ENCODE measurements around the gene FSD1L.
"Not testable (repeated sequence)": the region's sequence is repeated elsewhere in the genome, so short reads cannot be mapped to it uniquely, and the experiment has no call there.

FSD1L gene

DNA sequence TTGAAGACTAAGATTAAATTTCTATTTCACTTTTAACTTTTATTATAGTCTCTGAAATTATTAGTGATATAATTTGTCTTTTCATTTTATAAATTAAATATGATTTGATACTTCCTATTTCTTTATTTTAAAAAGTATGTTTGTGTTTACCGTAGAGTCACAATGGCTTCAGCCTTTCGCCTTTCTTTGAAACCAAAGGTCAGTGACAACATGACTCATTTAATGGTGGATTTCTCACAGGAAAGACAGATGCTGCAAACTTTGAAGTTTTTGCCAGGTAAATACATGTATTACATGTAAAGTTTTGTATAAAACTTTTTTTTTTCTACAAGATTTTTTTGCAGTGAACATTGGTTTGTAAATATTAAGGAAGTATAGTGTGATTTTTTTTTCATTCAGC is 36.4 kb downstream of the FSD1L start:
- no peak for DNase-seq (ENCODE audit: low read depth in 2 of 2)

DNA sequence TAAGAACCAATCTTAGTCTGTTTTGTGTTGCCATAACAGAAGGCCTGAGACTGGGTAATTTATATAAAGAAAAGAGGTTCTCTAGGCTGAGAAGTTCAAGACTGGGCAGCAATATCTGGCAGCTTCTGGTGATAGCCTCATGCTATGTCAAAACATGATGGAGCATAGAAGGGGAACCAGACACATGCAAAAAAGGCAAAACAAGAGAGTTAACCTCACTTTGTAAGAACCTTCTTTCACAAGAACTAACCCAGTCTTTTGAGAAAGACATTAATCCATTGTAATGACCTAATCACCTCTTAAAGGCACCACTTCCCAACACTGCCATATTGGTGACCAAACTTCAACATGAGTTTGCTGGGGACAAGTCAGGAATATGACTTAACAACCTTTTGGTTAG is 37.3 kb downstream of the FSD1L start:
- DNase-seq (ENCODE audit: low read depth in 2 of 2) = no peak

DNA sequence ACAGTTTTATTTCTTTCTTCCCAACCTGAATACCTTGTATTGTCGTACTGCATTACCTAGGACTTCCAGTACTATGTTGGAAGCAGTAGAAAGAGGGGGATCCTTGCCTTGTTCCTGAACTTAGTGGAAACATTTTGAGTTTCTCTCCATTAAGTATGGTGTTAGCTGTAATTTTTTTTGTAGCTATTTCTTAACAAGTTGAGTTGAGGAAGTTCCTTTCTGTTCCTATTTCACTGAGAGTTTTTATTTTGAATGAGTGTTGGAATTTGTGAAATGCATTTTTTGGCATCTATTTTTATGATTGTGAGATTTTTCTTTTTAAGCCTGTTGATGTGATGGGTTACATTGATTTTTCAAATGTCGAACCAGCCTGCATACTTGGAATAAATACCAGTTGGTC is 49.0 kb downstream of the FSD1L start:
- no peak for DNase-seq (ENCODE audit: low read depth in 2 of 2)

DNA sequence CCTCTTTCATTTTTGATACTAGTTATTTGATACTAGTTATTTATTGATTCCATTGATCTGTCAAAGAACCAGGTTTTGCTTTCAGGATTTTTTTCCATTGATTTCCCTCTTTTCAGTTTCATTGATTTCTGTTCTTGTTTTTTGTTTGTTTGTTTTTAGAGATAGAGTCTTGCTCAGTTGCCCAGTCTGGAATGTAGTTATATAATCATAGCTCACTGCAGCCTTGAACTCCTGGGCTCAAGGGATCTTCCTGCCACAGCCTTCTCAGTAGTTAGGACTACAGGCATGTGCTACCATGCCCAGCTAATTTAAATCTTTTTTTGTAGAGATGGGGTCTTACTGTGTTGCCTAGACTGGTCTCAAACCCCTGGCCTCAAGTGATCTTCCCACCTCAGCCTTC is 49.9 kb downstream of the FSD1L start:
- DNase-seq (ENCODE audit: low read depth in 2 of 2) = no peak

DNA sequence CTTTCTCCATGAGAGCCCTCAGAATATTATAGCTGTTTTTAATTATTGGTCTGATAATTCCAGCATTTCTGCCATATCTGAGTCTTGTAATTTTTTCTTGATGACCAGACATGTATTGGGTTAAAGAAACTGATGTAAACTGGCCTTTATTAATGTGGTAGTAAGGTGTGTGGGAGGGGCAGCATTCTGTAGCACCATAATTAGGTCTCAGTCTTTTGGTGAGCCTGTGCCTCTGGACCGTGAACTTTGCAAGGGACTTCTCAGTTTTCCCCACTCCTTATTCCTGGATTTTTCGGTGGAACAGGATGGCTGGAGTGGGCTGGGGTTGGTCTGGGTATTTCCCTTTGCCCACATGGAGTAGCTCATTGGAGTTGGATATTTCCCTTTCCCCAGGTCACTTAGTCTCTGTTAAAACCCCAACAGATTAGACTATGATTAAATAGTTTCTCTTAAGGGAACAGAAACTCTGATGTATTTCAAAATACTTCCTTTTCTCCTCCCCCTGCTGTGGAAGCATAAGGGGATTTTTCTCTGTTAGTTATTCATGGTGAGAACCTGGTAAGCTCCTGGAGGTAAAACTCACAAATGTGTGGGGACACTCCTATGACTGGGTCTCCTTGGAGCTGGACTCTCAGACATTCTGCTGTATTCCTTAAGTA is 52.4 kb downstream of the FSD1L start:
- no peak for DNase-seq (ENCODE audit: low read depth in 2 of 2)

DNA sequence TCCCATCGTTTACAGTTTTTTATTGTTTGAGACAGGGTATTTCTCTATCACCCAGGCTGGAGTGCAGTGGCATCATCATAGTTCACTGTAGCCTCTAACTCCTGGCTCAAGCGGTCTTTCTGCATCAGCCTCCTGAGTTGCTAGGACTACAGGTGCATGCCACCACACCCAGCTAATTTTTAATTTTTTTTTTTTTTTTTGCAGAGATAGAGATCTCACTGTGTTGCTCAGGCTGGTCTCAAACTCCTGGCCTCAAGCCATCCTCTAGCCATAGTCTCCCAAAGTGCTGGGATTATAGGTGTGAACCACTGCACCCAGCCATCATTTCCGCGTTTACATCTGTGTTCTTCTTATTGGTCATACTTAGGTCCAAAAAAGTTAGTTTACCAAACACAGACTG is 53.6 kb downstream of the FSD1L start:
- DNase-seq (ENCODE audit: low read depth in 2 of 2) = no peak

DNA sequence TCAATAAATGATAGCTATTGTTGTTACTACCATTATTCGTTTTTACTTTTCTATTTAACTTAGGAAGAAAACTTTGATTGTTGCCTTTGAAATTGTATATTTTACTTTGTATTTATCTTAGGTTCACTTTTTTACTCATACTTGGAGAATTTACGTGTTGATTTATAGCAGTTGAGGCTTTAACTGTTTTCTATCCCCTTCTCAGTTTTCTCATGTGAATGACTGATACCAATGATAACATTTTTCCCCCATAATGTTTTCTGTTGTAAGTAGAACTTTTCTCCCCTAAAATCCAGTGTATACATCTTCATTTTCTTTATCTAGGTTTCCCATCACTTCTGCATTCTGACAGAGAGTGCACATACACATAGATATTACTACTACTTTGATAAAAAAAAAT is 54.4 kb downstream of the FSD1L start:
- no peak for DNase-seq (ENCODE audit: low read depth in 2 of 2)

DNA sequence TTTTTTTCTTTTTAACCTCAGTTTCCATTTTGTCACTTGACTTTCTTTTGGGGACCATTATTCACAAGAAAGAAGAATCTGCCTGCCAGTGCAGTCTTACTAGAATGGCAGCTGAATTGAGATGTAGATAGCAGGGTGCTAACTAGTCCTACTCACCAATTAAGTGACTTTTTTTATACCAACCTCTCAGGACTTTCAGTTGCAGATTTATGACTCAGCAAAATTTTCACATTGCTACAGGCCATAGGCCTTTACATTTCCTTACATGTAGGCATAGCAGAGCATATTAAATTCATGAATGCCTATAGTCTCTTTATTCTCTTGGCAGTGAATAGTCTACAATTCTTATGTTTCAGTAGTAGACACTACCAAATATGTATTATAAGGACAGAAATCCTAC is 56.0 kb downstream of the FSD1L start:
- DNase-seq (ENCODE audit: low read depth in 2 of 2) = no peak

DNA sequence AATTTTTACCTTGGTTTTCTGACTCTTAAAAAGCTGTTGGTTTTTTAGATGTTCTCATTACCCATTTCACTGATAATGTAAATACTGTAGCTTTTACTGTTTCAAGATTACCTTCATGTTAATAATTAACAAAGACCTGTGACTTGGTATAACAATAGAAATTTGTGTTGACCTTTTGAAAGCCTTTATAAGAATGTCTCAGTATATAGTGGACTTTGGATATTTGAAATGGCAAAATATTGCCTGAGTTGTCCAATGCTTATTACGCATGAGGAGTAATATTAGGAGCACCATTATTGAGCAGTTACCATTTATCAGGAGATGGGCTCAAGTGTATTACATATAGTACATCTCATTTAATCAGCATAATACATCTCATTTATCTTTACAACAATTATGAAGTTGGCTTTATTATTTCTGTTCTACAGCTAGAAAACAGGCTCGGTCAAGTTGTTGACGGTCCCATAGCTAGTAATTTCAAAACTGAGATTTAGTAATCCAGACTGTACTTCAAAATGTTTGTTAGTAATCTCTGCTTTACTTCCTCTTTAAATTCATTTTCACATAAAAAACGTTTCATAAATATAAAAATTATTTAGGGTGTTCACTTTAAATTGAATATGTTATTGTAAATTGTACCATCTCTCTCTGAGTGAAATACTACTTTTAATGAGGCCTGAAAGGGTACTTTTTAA is 59.4 kb downstream of the FSD1L start:
- no peak for DNase-seq (ENCODE audit: low read depth in 2 of 2)

DNA sequence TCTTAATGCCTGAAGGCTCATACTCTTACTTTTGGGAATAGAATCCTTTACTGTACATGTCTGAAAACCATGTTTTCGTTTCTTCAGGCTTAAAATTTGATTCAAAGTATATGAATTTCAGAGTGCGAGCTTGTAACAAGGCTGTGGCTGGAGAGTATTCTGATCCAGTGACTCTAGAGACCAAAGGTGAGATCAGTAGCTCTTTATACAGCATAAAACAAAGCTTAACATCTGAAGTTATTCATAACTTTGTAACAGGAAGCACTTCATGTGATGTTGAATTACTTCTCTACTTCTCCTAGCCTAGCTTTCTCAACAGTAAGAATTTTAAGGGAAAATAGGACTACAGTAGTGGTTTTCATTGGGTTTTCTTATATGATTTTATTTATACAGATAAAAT is 60.7 kb downstream of the FSD1L start:
- DNase-seq (ENCODE audit: low read depth in 2 of 2) = no peak

DNA sequence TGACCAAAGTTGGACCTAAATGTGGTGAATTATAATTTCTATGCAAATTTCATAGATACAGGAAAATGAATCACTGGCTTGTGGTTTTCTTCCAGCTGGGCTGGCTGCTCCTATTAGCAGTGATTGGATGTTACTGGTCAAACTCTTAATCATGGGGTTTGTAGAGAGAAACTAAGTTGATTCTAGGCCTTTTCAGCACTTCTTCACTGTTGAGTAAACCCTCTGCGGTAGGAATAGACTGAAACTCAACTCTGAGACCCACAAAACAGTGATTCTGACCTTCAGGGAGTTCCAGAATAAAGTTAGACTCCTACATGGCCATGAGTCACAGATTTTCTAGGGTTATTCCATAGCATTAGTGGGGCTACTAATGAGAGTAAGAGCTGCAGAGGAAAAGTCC is 62.2 kb downstream of the FSD1L start:
- DNase-seq (ENCODE audit: low read depth in 2 of 2) = peak; percentile 56 to 60

DNA sequence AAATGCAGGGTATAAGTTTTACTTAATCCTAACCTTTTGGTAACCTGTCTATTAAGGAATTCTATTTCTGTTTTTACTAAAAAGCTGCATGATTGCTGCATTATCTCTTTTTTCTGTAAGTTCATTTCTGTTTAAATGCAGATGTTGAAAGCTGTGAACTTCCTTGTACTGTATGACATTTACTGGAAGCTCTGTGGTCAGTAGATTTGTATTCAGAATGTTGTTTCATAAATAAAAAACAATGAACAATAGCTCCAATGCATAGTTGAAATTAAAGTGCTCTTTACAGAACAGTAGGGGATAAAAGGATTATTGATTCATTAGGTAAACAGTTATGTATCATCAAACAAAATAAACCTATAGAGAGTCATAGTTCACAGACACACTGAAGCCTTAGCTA is 63.6 kb downstream of the FSD1L start:
- no peak for DNase-seq (ENCODE audit: low read depth in 2 of 2)

DNA sequence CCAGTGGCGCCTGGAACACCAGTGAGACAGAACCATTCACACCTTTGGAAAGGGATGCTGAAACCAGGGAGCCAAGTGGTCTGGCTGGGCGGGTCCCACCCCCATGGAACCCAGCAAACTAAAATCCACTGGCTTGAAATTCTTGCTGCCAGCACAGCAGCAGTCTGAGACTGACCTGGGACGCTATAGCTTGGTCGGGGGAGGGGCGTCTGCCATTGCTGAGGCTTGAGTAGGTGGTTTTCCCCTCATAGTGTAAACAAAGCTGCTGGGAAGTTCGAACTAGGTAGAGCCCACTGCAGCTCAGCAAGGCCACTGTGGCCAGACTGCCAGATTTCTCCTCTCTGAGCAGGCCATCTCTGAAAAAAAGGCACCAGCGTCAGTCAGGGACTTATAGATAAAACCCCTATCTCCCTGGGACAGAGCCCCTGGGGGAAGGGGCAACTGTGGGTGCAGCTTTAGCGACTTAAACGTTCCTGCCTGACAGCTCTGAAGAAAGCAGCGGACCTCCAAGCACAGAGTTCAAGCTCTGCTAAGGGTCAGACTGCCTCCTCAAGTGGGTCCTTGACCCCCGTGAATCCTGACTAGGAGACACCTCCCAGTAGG is 68.1 kb downstream of the FSD1L start:
- no peak for DNase-seq (ENCODE audit: low read depth in 2 of 2)

DNA sequence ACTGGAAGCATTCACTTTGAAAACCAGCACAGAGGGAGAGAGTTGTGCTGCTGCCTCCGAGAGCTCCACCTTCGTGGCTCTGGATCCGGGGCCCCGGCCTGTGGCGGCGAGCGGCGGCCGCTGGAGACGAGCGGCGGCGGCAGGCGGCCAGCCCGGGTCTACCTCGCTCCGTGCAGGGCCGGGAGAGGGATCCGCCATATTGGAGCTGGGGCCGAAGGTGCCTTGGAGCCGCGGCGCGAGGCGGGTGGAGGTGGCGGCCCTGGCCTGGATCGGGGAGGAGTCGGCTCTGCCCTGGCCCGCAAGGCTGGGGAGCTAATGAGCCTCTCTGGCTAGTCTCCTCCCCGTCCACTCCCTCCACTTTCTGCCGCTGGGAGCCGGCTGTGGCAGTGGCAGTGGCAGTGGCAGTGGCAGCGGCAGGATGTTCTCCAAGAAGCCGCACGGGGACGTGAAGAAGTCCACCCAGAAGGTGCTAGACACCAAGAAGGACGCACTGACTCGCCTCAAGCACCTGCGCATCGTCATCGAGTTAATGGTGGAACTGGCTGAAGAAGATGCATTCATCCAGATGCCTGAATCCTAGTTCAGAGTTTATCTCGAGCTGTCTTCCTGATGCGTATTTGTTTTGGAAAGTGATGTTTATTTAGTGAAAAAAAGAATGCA is 72.0 kb downstream of the FSD1L start:
- DNase-seq (ENCODE audit: low read depth in 2 of 2) = not testable (repeated sequence)

DNA sequence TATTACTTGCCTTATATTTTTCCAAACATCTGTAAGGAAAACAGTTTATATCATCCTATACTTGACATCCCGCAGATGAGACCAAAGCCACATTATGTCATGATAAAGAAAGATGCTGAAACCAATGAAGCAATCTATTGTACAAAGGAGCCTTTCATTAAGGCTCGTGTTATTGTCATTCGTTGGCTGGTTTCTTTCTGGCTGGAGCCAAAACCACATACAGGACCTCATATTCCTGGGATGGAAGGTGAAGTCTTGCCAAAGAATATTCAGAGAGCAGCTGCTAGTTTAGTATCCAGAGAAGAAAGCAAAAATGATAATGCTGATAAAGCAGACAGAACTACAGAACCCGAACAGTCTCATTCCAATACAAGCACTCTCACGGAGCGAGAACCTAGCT is 73.2 kb downstream of the FSD1L start:
- not testable (repeated sequence) for DNase-seq (ENCODE audit: low read depth in 2 of 2)

DNA sequence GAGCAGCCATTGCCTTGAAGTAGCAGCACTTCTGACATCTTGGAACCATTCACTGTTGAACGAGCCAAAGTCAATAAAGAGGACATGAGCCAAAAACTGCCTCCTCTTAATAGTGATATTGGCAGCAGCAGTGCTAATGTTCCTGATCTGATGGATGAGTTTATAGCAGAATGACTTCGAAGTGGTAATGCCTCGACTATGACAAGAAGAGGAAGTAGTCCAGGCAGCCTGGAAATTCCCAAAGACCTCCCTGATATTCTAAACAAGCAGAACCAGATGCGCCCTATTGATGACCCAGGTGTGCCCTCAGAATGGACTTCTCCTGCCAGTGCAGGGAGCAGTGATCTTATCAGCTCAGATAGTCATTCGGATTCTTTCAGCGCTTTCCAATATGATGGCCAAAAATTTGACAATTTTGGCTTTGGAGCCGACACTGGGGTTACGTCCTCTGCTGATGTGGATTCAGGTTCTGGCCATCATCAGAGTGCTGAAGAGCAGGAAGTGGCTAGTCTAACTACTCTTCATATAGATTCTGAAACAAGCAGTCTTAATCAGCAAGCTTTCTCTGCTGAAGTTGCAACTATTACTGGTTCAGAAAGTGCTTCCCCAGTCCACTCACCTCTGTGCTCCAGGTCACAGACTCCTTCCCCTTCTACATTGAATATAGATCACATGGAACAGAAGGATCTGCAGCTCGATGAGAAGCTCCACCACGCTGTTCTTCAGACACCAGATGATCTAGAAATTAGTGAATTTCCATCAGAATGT is 75.0 kb downstream of the FSD1L start:
- not testable (repeated sequence) for DNase-seq (ENCODE audit: low read depth in 2 of 2)

DNA sequence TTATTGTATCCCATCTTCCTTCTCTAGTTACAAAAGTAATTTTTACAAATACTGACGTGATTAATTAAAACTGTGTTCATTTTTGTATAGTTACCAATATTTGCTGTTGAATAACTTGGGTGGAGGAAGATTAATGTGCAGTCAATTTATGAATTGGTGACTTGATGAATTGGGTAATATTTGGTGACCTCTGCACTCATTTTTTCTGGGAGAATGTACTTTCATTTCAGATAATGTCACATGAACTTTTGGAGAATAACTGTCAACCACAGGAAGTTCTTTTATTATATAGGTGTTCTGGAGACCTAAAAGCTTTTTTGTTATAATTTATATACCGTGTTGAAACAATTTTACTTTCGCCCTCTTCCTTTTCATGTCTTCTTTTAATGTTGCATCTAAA is 83.7 kb downstream of the FSD1L start:
- DNase-seq (ENCODE audit: low read depth in 2 of 2) = no peak

DNA sequence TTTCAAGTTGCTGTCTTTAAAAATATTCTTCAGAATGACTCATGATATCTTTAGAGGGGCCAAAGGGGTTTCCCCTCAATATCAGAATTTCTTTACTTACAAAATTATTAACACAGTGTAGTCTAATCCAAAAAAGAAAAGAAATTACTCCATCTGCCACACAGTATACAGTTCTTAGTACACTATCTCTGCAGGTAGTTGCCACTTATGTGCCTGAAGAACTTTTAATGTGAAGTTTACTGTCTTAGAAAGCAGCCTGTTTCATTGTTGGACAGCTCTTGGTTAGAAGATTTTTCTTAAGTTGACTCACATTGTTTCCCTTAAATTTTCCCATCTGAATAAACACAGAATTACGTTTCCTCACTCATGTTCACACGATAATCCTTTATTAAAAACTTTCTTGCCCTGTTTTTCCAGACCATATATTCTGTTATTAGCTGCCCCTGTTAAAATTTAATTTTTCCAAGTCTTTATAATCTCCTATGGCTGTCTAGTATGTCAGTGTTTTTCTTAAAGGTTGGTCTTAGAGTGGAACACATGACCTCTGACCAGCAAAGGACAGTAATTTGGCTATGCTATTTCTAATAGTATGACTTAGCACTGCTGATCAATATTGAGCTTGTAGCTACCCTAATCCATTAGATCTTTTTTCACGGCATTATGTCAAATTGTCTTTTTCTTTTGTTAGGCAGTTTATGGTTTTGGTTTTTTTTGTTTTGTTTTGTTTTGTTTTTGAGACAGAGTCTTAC is 88.3 kb downstream of the FSD1L start:
- no peak for DNase-seq (ENCODE audit: low read depth in 2 of 2)

DNA sequence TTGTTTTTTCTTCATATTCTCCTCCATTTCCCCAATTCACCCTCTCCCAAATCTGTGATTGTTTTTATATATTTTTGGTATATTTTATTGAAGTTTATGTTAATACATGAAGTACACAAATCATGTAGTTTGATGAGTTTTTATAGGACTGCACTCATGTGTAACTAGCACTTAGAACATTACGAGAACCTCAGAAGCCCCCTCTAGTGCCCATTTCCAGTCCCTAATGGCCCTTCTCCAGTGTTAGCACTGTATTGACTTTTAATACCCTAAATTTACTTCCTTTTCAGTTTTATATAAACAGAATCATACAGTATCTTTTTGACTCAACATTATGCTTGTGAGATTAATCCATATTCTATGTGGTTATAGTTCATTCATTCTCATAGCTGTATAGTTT is 91.6 kb downstream of the FSD1L start:
- DNase-seq (ENCODE audit: low read depth in 2 of 2) = no peak

DNA sequence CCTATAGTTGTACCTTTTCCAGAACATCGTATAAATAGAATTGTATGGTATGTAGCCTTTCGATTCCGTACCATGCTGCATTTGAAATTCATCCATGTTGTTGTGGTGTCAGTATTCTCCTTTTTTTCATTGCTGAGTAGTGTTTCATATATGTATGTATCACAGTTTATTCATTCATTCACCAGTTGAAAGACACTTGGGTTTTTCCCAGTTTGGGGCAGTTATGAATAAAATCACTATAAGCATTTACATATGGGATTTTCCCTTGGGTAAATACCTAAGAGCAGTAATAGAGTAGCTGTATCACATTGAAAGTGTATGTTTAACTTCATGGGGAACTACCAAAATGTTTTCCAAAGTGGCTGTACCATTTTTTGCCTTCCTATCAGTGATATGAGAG is 94.0 kb downstream of the FSD1L start:
- DNase-seq (ENCODE audit: low read depth in 2 of 2) = no peak

DNA sequence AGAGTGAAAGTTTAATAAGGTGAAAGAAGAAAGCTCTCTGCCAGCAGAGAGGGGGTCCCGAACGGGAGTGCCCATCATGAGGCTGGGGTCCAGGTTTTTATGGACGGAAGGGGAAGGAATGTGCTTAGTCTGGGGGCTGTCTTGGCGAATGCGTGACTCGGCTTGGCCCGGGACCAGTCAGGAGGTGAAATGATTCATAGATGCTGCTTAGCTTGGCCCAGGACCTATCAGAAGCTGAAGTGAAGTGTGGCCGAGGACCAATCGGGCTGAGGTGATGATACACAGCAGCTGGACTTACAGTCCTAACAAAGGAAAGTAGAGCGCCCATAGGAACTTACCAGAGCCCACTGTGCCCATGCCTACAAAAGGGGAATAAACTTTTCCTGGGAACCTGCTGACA is 106.2 kb downstream of the FSD1L start:
- no peak for DNase-seq (ENCODE audit: low read depth in 2 of 2)

All from fibroblast of skin of left quadriceps (primary cell).